GM12878 (cell line): ENCODE data around the gene EMC1. TPM values are rescaled to one million over a fixed set of nuclear protein-coding genes. Genes with fewer than 3 reads are reported as not detected.
"Not testable (repeated sequence)": the region's sequence is repeated elsewhere in the genome, so short reads cannot be mapped to it uniquely, and the experiment has no call there.

Experiments used
- ATAC-seq: fragments of 200-7000 bp; cut with Tn5 transposase; 3 replicates; pipeline ENCODE4 v1.9.1; 2020; ENCODE audit warnings: mild to moderate bottlenecking, moderate library complexity
- BruUV-seq: library from RNA; stranded (reverse); fragments of 400-500 nt; replicated peaks from 2 replicates; lab custom pipeline; 2021; lab: Mats Ljungman, UMichigan
- CTCF ChIA-PET: fragments of 300-600 bp; sonication (Branson Sonifier 250); formaldehyde crosslinking; extraction: SDS; loops from one replicate; lab custom pipeline; 2021; ENCODE audit warnings: inconsistent platforms; lab: Yijun Ruan, JAX
- POLR2A ChIA-PET: fragments of 350-600 bp; formaldehyde crosslinking; extraction: SDS; loops from one replicate; lab custom pipeline; 2021; ENCODE audit warnings: inconsistent platforms; lab: Charles Lee
- RAD21 ChIA-PET: fragments of 300-600 bp; sonication (Branson Sonifier 250); formaldehyde crosslinking; loops from one replicate; lab custom pipeline; 2023; ENCODE audit warnings: antibody characterized with exemption; ENCODE audit not compliant: unreplicated experiment; lab: Charles Lee
- SMC1A ChIA-PET: fragments of 300-600 bp; sonication (Branson Sonifier 250); formaldehyde crosslinking; loops from one replicate; lab custom pipeline; 2023; ENCODE audit not compliant: unreplicated experiment, uncharacterized antibody; lab: Charles Lee
- DNase-seq: peaks from one replicate; pipeline ENCODE4 v3.0.0-alpha.2; 2011; ENCODE audit warnings: low read depth, low spot score
- FAIRE-seq: peaks from 3 replicates; lab custom pipeline; 2011; peaks lifted over from hg19 to GRCh38; lab: Jason Lieb, UNC
- H2AFZ ChIP-seq: 2 replicates; pipeline ENCODE4 v1.6.0; 2011; ENCODE audit warnings: low read depth, low read length, control low read depth; ENCODE audit not compliant: control insufficient read depth
- H3K27ac ChIP-seq: 2 replicates; pipeline ENCODE4 v1.5.1; 2011; ENCODE audit warnings: control low read depth; ENCODE audit not compliant: control insufficient read depth, insufficient read depth
- H3K27me3 ChIP-seq, 2 experiments: replicated peaks in 1 of 2; 2 replicates each; pipeline versions ENCODE4 v1.6.0 to v1.6.1; 2011; ENCODE audit warnings: low read length in 1 of 2; ENCODE audit not compliant: control insufficient read depth in 2 of 2, insufficient read depth in 2 of 2
- H3K36me3 ChIP-seq, 2 experiments: 2 replicates each; pipeline ENCODE4 v1.5.1; 2011; ENCODE audit warnings: low read length in 1 of 2; ENCODE audit not compliant: control insufficient read depth in 2 of 2, insufficient read depth in 2 of 2
- H3K4me1 ChIP-seq: 2 replicates; pipeline ENCODE4 v1.6.1; 2011; ENCODE audit warnings: mild to moderate bottlenecking, low read length, moderate library complexity, mixed read lengths; ENCODE audit not compliant: control insufficient read depth, insufficient read depth
- H3K4me2 ChIP-seq: 2 replicates; pipeline ENCODE4 v1.6.0; 2011; ENCODE audit warnings: control low read depth; ENCODE audit not compliant: control insufficient read depth, insufficient read depth
- H3K4me3 ChIP-seq: fragments of 200-600 bp; sonication (generic); 2 replicates; pipeline ENCODE4 v1.5.1; 2016
- H3K79me2 ChIP-seq: 2 replicates; pipeline ENCODE4 v1.6.0; 2011; ENCODE audit warnings: low read length; ENCODE audit not compliant: control insufficient read depth, insufficient read depth
- H3K9ac ChIP-seq: 2 replicates; pipeline ENCODE4 v1.8.0; 2011; ENCODE audit warnings: low read length, control low read depth, mixed read lengths; ENCODE audit not compliant: control insufficient read depth, insufficient read depth
- H3K9me3 ChIP-seq: replicated peaks from 3 replicates; pipeline ENCODE4 v1.5.1; 2011; ENCODE audit warnings: mild to moderate bottlenecking, low read length; ENCODE audit not compliant: control insufficient read depth, insufficient read depth
- H4K20me1 ChIP-seq: 2 replicates; pipeline ENCODE4 v1.6.0; 2011; ENCODE audit not compliant: control insufficient read depth, insufficient read depth
- CTCF ChIP-seq, 3 experiments: IDR thresholded peaks in 2 of 3; conservative IDR thresholded peaks in 1 of 3; 2 replicates each; pipeline ENCODE4 v1.5.1; 2011; ENCODE audit warnings: low read depth in 3 of 3, low read length in 3 of 3, mild to moderate bottlenecking in 3 of 3, control low read depth in 2 of 3, moderate library complexity in 2 of 3, inconsistent platforms in 1 of 3, mixed read lengths in 1 of 3; ENCODE audit not compliant: control insufficient read depth in 2 of 3, insufficient read depth in 1 of 3; ENCODE audit errors: extremely low read depth in 1 of 3
- SMC3 ChIP-seq: IDR thresholded peaks from 2 replicates; pipeline ENCODE4 v1.6.1; 2011; ENCODE audit warnings: low read length, improper control_type of control experiment, borderline replicate concordance
- WGBS: methylation state at CpG from one replicate; pipeline ENCODE4 v1.1.6; 2016; ENCODE audit warnings: low lambda C conversion rate; ENCODE audit not compliant: insufficient replicate concordance, insufficient coverage; ENCODE audit errors: missing lambda C conversion rate; 5-methylcytosine and 5-hydroxymethylcytosine counted together
- in situ Hi-C: fragments of 300-500 bp; cut with MboI; formaldehyde crosslinking; loops from 9 replicates; pipeline ENCODE4 v1.14.3; 2018; ENCODE audit warnings: mixed read lengths
- intact Hi-C: fragments of 100-400 bp; cut with micrococcal nuclease; formaldehyde crosslinking; loops from one replicate; pipeline ENCODE4 v1.14.2; 2022; ENCODE audit not compliant: unreplicated experiment
- polyA plus RNA-seq, 11 experiments: library from polyadenylated mRNA; depleted of rRNA in 4 of 11; unstranded in 6 of 11; stranded (reverse) in 5 of 11; fragments of >200 nt; fragmentation: Nextera tagmentation in 4 of 11; fragmentation: Illumina TruSeq in 1 of 11; extraction: Ambion mirVana in 4 of 11; extraction: Trizol in 1 of 11; gene quantifications; 1 replicate in 1 of 11; 2 replicates in 10 of 11; pipeline versions ENCODE4 v1.2.1 to v1.2.3, GENCODE V29; 2011 to 2016; ENCODE audit warnings: inconsistent platforms in 2 of 11, missing spikeins in 2 of 11, low read depth in 1 of 11
- total RNA-seq, 4 experiments: library from RNA; depleted of rRNA in 3 of 4; stranded (reverse); fragments of >200 nt in 3 of 4; fragmentation: Illumina TruSeq in 1 of 4; extraction: Trizol in 1 of 4; gene quantifications; 2 replicates each; pipeline versions ENCODE4 v1.2.1 to v1.2.3, GENCODE V29; 2013 to 2021

Gene EMC1
- total and polyA plus RNA-seq, 10 of the 15 experiments (the other 5 are each of a cell fraction or from before 2014, with no cell fraction given) = 12.2 to 43.6 (median 20.6) TPM

GRCh38 chr1:19269427-19270342, 18.4 kb upstream of the EMC1 start:
- RAD21 ChIA-PET = interaction anchor here (0.6 to 1.2 kb wide), 2 partner anchors 320 to 384 kb away, joined by 3 to 5 read pairs; no protein-coding TSS in a partner anchor
- WGBS = 25% methylated on average over 8 of the region's 9 CpGs
- H3K9ac ChIP-seq, H3K36me3 ChIP-seq, H3K9me3 ChIP-seq, H3K4me2 ChIP-seq, H3K4me1 ChIP-seq, SMC1A ChIA-PET, in situ Hi-C loops, BruUV-seq, intact Hi-C loops, H3K4me3 ChIP-seq, H4K20me1 ChIP-seq, H3K27me3 ChIP-seq, DNase-seq, H2AFZ ChIP-seq, H3K79me2 ChIP-seq, H3K27ac ChIP-seq: not testable (repeated sequence)
- TF ChIP-seq CTCF (IDR thresholded peaks at IDR 0.05 in 2 of 3, conservative IDR thresholded peaks at IDR 0.05 in 1 of 3; ENCODE audit: control insufficient read depth in 2 of 3, extremely low read depth in 1 of 3, insufficient read depth in 1 of 3, low read depth in 3 of 3, low read length in 3 of 3) (peak; percentile 5 to 23 (median 13); a peak in 2 of 6 replicates), SMC3 (peak; percentile 5; the same call in 1 of the 2 replicates)
- CTCF ChIA-PET = interaction anchor here (0.9 to 1.3 kb wide), 4 partner anchors 312 to 391 kb away, joined by 3 to 5 read pairs (median 4); no protein-coding TSS in a partner anchor
- peak; percentile 23 for FAIRE-seq
- POLR2A ChIA-PET = interaction anchor here (0.5 kb wide), 1 partner anchor 435 kb away, joined by 3 read pairs; no protein-coding TSS in a partner anchor
- peak; percentile 65 for ATAC-seq
